Smooth muscle cell (in vitro differentiated cells): ENCODE results near the gene MYORG. TPM values are rescaled to one million over a fixed set of nuclear protein-coding genes. Genes with fewer than 3 reads are reported as not detected.

ENCODE experiments used
- DNase-seq: peaks from one replicate; lab custom pipeline; 2025; ENCODE audit not compliant: unreplicated experiment; lab: John Stamatoyannopoulos, UW
- H2AFZ ChIP-seq: fragments of 200-600 bp; sonication (generic); 2 replicates; pipeline ENCODE4 v1.6.0; 2016; ENCODE audit warnings: antibody characterized with exemption, low read depth, mild to moderate bottlenecking
- H3F3A ChIP-seq: fragments of 200-600 bp; sonication (generic); 2 replicates; pipeline ENCODE4 v1.6.0; 2017; ENCODE audit warnings: antibody characterized with exemption, low read depth
- H3K27ac ChIP-seq: fragments of 200-600 bp; sonication (generic); 2 replicates; pipeline ENCODE4 v1.5.1; 2016; ENCODE audit warnings: low read depth, mild to moderate bottlenecking
- H3K27me3 ChIP-seq: fragments of 200-600 bp; sonication (generic); 2 replicates; pipeline ENCODE4 v1.6.1; 2016; ENCODE audit warnings: low read depth, mild to moderate bottlenecking
- H3K36me3 ChIP-seq: fragments of 200-600 bp; sonication (generic); 2 replicates; pipeline ENCODE4 v1.5.1; 2016; ENCODE audit warnings: low read depth
- H3K4me1 ChIP-seq: fragments of 200-600 bp; sonication (generic); 2 replicates; pipeline ENCODE4 v1.5.1; 2016; ENCODE audit warnings: low read depth
- H3K4me2 ChIP-seq: fragments of 200-600 bp; sonication (generic); 2 replicates; pipeline ENCODE4 v1.6.0; 2016; ENCODE audit warnings: mild to moderate bottlenecking
- H3K4me3 ChIP-seq: fragments of 200-600 bp; sonication (generic); 2 replicates; pipeline ENCODE4 v1.5.1; 2016; ENCODE audit warnings: mild to moderate bottlenecking
- H3K79me2 ChIP-seq: fragments of 200-600 bp; sonication (generic); 2 replicates; pipeline ENCODE4 v1.6.0; 2016; ENCODE audit warnings: low read depth, mild to moderate bottlenecking
- H3K9ac ChIP-seq: fragments of 200-600 bp; sonication (generic); 2 replicates; pipeline ENCODE4 v1.6.0; 2016; ENCODE audit warnings: low read depth
- H3K9me3 ChIP-seq: fragments of 200-600 bp; sonication (generic); replicated peaks from 2 replicates; pipeline ENCODE4 v1.5.1; 2016; ENCODE audit warnings: low read depth
- H4K20me1 ChIP-seq: fragments of 200-600 bp; sonication (generic); 2 replicates; pipeline ENCODE4 v1.6.0; 2016; ENCODE audit warnings: low read depth
- WGBS: methylation state at CpG from one replicate; pipeline ENCODE4 v1.1.7; 2016; ENCODE audit warnings: low lambda C conversion rate; 5-methylcytosine and 5-hydroxymethylcytosine counted together
- polyA plus RNA-seq: library from polyadenylated mRNA; unstranded; fragments of >200 nt; fragmentation: Nextera tagmentation; extraction: Ambion mirVana; gene quantifications from 2 replicates; pipeline ENCODE4 v1.2.1, GENCODE V29; 2016
- total RNA-seq: library from RNA; depleted of rRNA; stranded (reverse); fragments of >200 nt; gene quantifications from 2 replicates; pipeline ENCODE4 v1.2.3, GENCODE V29; 2014
- TF ChIP-seq, protein P1 (sequence below): fragments of 200-600 bp; sonication (generic); IDR thresholded peaks from 2 replicates; pipeline ENCODE4 v1.5.1; 2017; ENCODE audit warnings: borderline replicate concordance, mild to moderate bottlenecking, antibody characterized with exemption; ENCODE audit not compliant: insufficient read depth, poor library complexity, severe bottlenecking

Gene MYORG
- total and polyA plus RNA-seq, 2 experiments from 2014 or later = 4.2 to 5.2 TPM

DNA sequence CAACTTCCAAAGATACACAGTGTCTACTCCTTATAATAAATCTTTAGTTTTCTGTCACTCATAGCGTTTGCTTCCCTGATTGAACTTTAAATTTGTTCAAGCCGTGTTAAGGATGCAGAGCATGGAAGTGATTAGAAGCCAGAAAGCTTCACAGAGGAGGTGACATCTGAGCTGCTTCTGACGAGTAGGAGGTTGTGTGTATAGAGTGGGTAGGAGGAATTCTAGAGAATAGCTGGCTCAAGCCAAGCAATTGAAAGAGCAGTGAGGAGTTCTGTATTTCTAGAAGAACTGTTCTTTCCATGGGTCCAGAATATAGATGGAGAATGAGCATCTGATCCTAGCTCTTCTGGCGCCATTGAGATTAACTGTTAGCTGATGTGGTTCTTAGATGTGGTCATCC lies 41.3 kb downstream of the MYORG start:
- Histone ChIP-seq H3K4me3 (no peak overlapping the region), H3F3A (peaks cover 6% of the 10 kb centered on the region), H4K20me1 (peaks cover 43% of the 10 kb centered on the region), H3K4me2 (no peak overlapping the region), H3K9ac (no peak overlapping the region), H3K9me3 (no peaks in the 10 kb centered on the region), H3K36me3 (no peaks in the 10 kb centered on the region), H3K79me2 (peaks cover 19% of the 10 kb centered on the region), H3K27me3 (no peaks in the 10 kb centered on the region), H3K27ac (no peak overlapping the region), H3K4me1 (peaks cover 4% of the 10 kb centered on the region), H2AFZ (no peak overlapping the region)
- DNase-seq = no peak
- TF ChIP-seq, protein P1, sequence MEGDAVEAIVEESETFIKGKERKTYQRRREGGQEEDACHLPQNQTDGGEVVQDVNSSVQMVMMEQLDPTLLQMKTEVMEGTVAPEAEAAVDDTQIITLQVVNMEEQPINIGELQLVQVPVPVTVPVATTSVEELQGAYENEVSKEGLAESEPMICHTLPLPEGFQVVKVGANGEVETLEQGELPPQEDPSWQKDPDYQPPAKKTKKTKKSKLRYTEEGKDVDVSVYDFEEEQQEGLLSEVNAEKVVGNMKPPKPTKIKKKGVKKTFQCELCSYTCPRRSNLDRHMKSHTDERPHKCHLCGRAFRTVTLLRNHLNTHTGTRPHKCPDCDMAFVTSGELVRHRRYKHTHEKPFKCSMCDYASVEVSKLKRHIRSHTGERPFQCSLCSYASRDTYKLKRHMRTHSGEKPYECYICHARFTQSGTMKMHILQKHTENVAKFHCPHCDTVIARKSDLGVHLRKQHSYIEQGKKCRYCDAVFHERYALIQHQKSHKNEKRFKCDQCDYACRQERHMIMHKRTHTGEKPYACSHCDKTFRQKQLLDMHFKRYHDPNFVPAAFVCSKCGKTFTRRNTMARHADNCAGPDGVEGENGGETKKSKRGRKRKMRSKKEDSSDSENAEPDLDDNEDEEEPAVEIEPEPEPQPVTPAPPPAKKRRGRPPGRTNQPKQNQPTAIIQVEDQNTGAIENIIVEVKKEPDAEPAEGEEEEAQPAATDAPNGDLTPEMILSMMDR = no peak
- 86% methylated on average over 4 of the region's 4 CpGs for WGBS

DNA sequence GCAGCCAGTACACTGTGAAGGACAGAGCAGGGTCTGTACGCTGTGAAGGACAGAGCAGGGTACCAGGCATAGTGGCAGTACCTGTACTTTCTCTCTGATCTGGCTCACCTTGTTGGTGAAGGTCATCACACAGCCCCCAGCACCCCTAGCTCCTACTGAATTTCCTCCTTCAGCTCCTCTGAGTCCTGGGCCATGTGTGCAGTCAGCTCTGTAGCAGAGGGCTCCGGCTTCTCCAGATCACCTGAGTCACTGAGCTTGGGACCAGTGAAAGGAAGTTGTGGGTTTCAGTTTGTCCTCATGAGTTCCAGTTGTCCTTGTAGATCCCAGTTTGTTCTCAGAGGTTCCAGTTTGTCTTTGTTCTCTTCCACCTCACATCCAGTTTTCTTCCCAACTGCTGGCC lies 41.8 kb downstream of the MYORG start:
- Histone ChIP-seq H3K4me3 (no peak overlapping the region), H3K27ac (no peak overlapping the region), H3K27me3 (no peaks in the 10 kb centered on the region), H3K9me3 (no peaks in the 10 kb centered on the region), H3K36me3 (no peaks in the 10 kb centered on the region), H3F3A (peaks cover 6% of the 10 kb centered on the region), H3K9ac (no peak overlapping the region), H2AFZ (no peak overlapping the region), H3K4me2 (no peak overlapping the region), H4K20me1 (peaks cover 43% of the 10 kb centered on the region), H3K79me2 (peaks cover 19% of the 10 kb centered on the region), H3K4me1 (peaks cover 4% of the 10 kb centered on the region)
- whole genome bisulfite sequencing = 88% methylated on average over 2 of the region's 2 CpGs
- TF ChIP-seq, protein P1 = no peak
- no peak for DNase-seq

DNA sequence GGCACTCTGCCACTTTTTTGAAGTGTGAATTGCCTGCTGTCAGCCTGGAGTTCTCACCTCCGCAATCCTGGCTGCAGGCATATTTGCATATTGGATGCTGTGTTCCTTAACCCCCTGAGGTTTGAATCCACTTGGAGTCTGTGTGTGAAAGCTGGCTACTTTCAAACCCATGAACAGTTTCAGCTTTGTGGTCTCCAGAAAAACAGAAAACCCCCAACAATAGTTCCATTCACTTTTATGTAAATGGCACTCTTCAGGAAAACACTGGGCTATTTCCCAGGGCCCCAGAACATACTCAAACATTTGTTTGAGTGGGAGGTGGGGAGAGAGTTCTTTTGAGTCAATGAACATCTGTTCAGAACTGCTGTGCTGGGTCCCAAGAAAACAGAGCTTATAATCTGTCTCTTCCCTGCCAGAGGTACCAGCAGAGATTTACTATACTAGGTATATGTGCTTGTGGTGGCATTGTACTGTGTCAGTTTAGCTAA lies 42.3 kb downstream of the MYORG start:
- TF ChIP-seq, protein P1 = no peak
- Histone ChIP-seq H2AFZ (no peak overlapping the region), H3F3A (peaks cover 6% of the 10 kb centered on the region), H3K4me1 (peaks cover 4% of the 10 kb centered on the region), H3K9me3 (no peaks in the 10 kb centered on the region), H3K27ac (no peak overlapping the region), H3K36me3 (no peaks in the 10 kb centered on the region), H4K20me1 (peaks cover 43% of the 10 kb centered on the region), H3K4me2 (no peak overlapping the region), H3K27me3 (no peaks in the 10 kb centered on the region), H3K79me2 (peaks cover 19% of the 10 kb centered on the region), H3K9ac (no peak overlapping the region), H3K4me3 (no peak overlapping the region)
- WGBS = 73% methylated on average over 1 of the region's 1 CpG
- no peak for DNase-seq

DNA sequence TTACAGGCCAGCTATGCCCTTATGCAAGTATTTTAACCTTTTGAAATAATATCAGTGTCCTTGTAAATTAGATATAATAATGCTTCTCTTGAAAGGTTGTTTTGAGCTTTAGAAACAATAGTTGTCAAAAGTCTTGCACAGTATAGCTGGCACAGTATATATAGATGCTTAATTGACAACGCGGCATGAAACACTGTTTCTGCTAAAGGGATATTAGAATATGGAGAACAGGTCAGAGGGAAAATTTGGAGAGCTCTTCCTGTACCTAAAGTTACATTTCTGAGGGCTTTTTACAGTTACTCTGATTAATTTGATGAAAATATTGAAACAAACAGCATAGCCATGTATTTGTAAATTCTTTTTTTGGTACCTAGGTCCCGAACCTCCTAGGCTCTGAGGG lies 42.9 kb downstream of the MYORG start:
- peaks cover 19% of the 10 kb centered on the region for H3K79me2 ChIP-seq
- peaks cover 4% of the 10 kb centered on the region for H3K4me1 ChIP-seq
- 49% methylated on average over 3 of the region's 3 CpGs for WGBS
- no peak overlapping the region for H2AFZ ChIP-seq
- peaks cover 43% of the 10 kb centered on the region for H4K20me1 ChIP-seq
- DNase-seq = no peak
- H3K4me3 ChIP-seq = no peak overlapping the region
- H3K27me3 ChIP-seq = no peaks in the 10 kb centered on the region
- peaks cover 6% of the 10 kb centered on the region for H3F3A ChIP-seq
- no peak overlapping the region for H3K27ac ChIP-seq
- no peak overlapping the region for H3K9ac ChIP-seq
- no peaks in the 10 kb centered on the region for H3K9me3 ChIP-seq
- H3K4me2 ChIP-seq = no peak overlapping the region
- H3K36me3 ChIP-seq = no peaks in the 10 kb centered on the region
- TF ChIP-seq, protein P1 = no peak
